Skin of body (tissue), 2 donors: ENCODE data around the gene ESYT1. TPM values are rescaled to one million over a fixed set of nuclear protein-coding genes. Genes with fewer than 3 reads are reported as not detected.

ENCODE experiments used
- DNase-seq: peaks from one replicate; lab custom pipeline; 2025; lab: John Stamatoyannopoulos, UW
- total RNA-seq: library from RNA; depleted of rRNA; stranded (reverse); fragments of >200 nt; gene quantifications from one replicate; pipeline ENCODE4 v1.2.3, GENCODE V29; 2014

The ESYT1 gene
- total RNA-seq, 1 donor from 2014 or later: 71.6 TPM

DNA sequence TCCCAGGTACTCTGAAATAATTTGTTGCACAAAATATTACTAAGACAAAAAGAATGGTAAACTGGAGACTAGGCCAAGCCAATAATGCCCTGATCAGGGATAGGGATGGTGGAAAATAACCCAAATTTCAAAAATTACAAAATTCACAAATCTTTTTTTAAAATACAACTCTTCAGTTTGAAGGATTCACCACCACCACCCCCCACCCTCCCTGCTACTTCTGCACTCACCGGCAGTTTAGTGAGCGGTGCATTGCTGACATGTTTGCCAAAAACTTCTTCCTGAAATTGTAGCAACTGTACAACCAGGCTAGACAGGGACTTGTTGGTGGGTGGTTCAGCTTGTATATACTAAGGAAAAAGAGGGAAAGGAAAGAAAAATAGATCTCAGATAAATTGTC is 58.9 kb downstream of the ESYT1 start:
- no peak for DNase-seq

DNA sequence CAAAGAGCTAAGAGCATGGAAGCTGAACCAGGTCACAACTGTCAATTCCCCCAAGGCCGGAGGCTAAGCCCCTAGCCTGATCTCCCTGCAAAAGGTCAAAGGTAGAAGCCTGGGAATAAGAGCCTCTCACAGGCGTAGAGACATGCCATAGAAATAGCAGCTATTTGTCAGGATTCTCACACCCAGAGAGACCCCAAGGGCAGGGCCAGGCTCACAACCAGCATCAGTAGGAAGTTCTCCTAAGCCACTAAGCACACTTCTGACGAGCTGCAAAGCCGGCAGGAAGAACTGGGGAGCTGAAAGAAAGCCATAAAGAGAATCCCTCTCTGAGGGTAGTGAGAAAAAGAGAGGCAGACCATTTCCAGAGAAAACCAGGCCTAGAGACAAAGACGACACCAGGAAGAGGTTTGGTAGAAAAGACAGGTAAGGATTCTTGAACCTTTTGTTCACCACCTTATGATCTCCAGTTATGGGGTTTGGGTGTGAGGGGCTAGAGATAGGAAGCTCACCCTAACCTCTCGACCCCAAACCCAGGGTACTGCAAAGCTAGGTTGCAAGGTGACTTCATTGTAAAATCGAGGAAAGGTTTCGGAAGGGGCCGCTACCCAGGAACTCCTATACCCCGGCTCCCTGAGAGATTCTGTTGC is 60.2 kb downstream of the ESYT1 start:
- no peak for DNase-seq

DNA sequence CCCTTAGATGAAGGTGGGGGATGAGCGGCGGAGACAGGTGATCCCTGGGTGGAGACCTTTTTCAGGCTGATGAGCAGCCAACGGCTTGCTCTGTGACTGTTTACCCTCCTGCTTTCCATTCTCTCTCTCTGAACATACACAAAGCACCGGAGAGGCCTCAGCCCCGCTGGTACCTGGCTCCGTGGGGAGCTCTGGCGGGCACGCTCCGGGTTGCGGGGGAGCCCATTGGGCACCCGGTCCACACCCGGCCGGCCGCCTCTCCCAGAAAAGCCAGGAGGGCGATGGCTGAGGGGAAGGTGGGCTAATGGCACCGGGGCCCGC is 60.7 kb downstream of the ESYT1 start:
- DNase-seq: no peak

GRCh38 chr12:56189099-56189917 is 61.2 kb downstream of the ESYT1 start, which contains the start of gene SMARCC2:
SMARCC2 (minus strand) TSS chr12:56189483; CDS start chr12:56189461, 22 bp downstream.
- peak; percentile 84 for DNase-seq

- DNase-seq: peak; percentile 79
These were observed 62.0 kb downstream of the ESYT1 start for GRCh38 chr12:56189918-56190694.

- DNase-seq: no peak
These were observed 62.7 kb downstream of the ESYT1 start for GRCh38 chr12:56190695-56191155.

GRCh38 chr12:56192582-56192981 is 64.5 kb downstream of the ESYT1 start:
- no peak for DNase-seq

GRCh38 chr12:56193025-56193578 is 65.0 kb downstream of the ESYT1 start:
- DNase-seq: peak; percentile 60

Other genes starting within 250 kb of the ESYT1 start
- 21.0 TPM for gene PYM1, start 200.4 kb upstream of the ESYT1 start, total RNA-seq
- 41.4 TPM for gene DGKA, start 197.1 kb upstream of the ESYT1 start, total RNA-seq
- 19.8 TPM for gene PMEL, start 162.2 kb upstream of the ESYT1 start, total RNA-seq
- gene CDK2, start 161.4 kb upstream of the ESYT1 start, total RNA-seq: 25.7 TPM
- 51.4 TPM for gene RAB5B, start 154.2 kb upstream of the ESYT1 start, total RNA-seq
- 6.8 TPM for gene SUOX, start 131.0 kb upstream of the ESYT1 start, total RNA-seq
- 2.0 TPM for gene IKZF4, start 107.2 kb upstream of the ESYT1 start, total RNA-seq
- gene RPS26, start 86.3 kb upstream of the ESYT1 start, total RNA-seq: 200 TPM
- 69.5 TPM for gene ERBB3, start 48.1 kb upstream of the ESYT1 start, total RNA-seq
- gene PA2G4, start 23.7 kb upstream of the ESYT1 start, total RNA-seq: 88.2 TPM
- 2,112 TPM for gene RPL41, start 11.6 kb upstream of the ESYT1 start, total RNA-seq
- 3.0 TPM for gene ZC3H10, start 10.0 kb upstream of the ESYT1 start, total RNA-seq
- 78.8 TPM for gene MYL6B, start 24.3 kb downstream of the ESYT1 start, total RNA-seq
- gene MYL6, start 30.1 kb downstream of the ESYT1 start, total RNA-seq: 1,018 TPM
- gene SMARCC2, start 61.2 kb downstream of the ESYT1 start, total RNA-seq: 58.4 TPM
- 36.2 TPM for gene RNF41, start 93.7 kb downstream of the ESYT1 start, total RNA-seq
- 7.5 TPM for gene NABP2, start 96.1 kb downstream of the ESYT1 start, total RNA-seq
- not detected for gene SLC39A5, start 101.8 kb downstream of the ESYT1 start, total RNA-seq
- 11.0 TPM for gene ANKRD52, start 130.1 kb downstream of the ESYT1 start, total RNA-seq
- gene COQ10A, start 138.7 kb downstream of the ESYT1 start, total RNA-seq: 7.1 TPM
- gene CS, start 172.1 kb downstream of the ESYT1 start, total RNA-seq: 118 TPM
- gene CNPY2, start 187.7 kb downstream of the ESYT1 start, total RNA-seq: 30.4 TPM
- 43.7 TPM for gene PAN2, start 205.7 kb downstream of the ESYT1 start, total RNA-seq
- gene IL23A, start 210.6 kb downstream of the ESYT1 start, total RNA-seq: 0.20 TPM
- 125 TPM for gene STAT2, start 231.8 kb downstream of the ESYT1 start, total RNA-seq
- not detected for gene APOF, start 234.6 kb downstream of the ESYT1 start, total RNA-seq